Activated naive CD4-positive, alpha-beta T cell treated with anti-CD3 and anti-CD28 coated beads for 36 hours (primary cell): ENCODE measurements around the gene ABCC9. TPM values are rescaled to one million over a fixed set of nuclear protein-coding genes. Genes with fewer than 3 reads are reported as not detected.
"Not testable (repeated sequence)": the region's sequence is repeated elsewhere in the genome, so short reads cannot be mapped to it uniquely, and the experiment has no call there.

ENCODE experiments used
- CTCF ChIA-PET: fragments of 350-600 bp; sonication (Branson Sonifier 250); formaldehyde crosslinking; loops from one replicate; lab custom pipeline; 2021; ENCODE audit warnings: antibody characterized with exemption; lab: Charles Lee
- DNase-seq: peaks from one replicate; pipeline ENCODE4 v3.0.0-alpha.2; 2020
- H3K27ac Mint-ChIP-seq: one replicate; pipeline ENCODE4 v1.8.0; 2021; ENCODE audit warnings: mild to moderate bottlenecking, mixed read lengths
- H3K27me3 Mint-ChIP-seq: one replicate; pipeline ENCODE4 v1.8.0; 2021; ENCODE audit warnings: low read depth, mixed read lengths
- H3K36me3 Mint-ChIP-seq: one replicate; pipeline ENCODE4 v1.8.0; 2021; ENCODE audit warnings: low read depth, mixed read lengths
- H3K4me1 Mint-ChIP-seq: one replicate; pipeline ENCODE4 v1.8.0; 2021; ENCODE audit warnings: low read depth, mixed read lengths
- H3K4me3 Mint-ChIP-seq: one replicate; pipeline ENCODE4 v1.8.0; 2021; ENCODE audit warnings: mild to moderate bottlenecking, moderate library complexity, mixed read lengths
- H3K9me3 Mint-ChIP-seq: one replicate; pipeline ENCODE4 v1.8.0; 2021; ENCODE audit warnings: mixed read lengths
- intact Hi-C: fragments of 100-400 bp; cut with micrococcal nuclease; formaldehyde crosslinking; loops from one replicate; pipeline ENCODE4 v1.15.1; 2023
- total RNA-seq, 2 experiments: library from RNA; stranded (reverse); gene quantifications; one replicate each; pipeline ENCODE4 v1.2.3, GENCODE V29; 2021

Gene ABCC9
- total RNA-seq, 2 experiments from 2014 or later: not detected

GRCh38 chr12:21925296-21925913 lies 15.8 kb downstream of the ABCC9 start:
- Mint-ChIP-seq H3K9me3 (no peaks in the 10 kb centered on the region), H3K27ac (no peak overlapping the region), H3K4me1 (no peaks in the 10 kb centered on the region), H3K4me3 (no peak overlapping the region), H3K27me3 (peaks cover 20% of the 10 kb centered on the region), H3K36me3 (no peaks in the 10 kb centered on the region)
- CTCF ChIA-PET: no interaction called here
- intact Hi-C loops: no loop called here
- DNase-seq: no peak

- H3K4me1 Mint-ChIP-seq: no peaks in the 10 kb centered on the region
- intact Hi-C loops: no loop called here
- CTCF ChIA-PET: interaction anchor here (0.7 kb wide), 1 partner anchor 55 kb away, joined by 3 read pairs; no protein-coding TSS in a partner anchor
- no peak overlapping the region for H3K27ac Mint-ChIP-seq
- H3K36me3 Mint-ChIP-seq: no peaks in the 10 kb centered on the region
- H3K27me3 Mint-ChIP-seq: peaks cover 25% of the 10 kb centered on the region
- no peak for DNase-seq
- no peak overlapping the region for H3K4me3 Mint-ChIP-seq
- no peaks in the 10 kb centered on the region for H3K9me3 Mint-ChIP-seq
Measured at GRCh38 chr12:21921436-21921835, 19.8 kb downstream of the ABCC9 start.

- peaks cover 24% of the 10 kb centered on the region for H3K27me3 Mint-ChIP-seq
- no peaks in the 10 kb centered on the region for H3K9me3 Mint-ChIP-seq
- no peak overlapping the region for H3K4me3 Mint-ChIP-seq
- CTCF ChIA-PET: no interaction called here
- peaks cover 2% of the 10 kb centered on the region for H3K4me1 Mint-ChIP-seq
- H3K36me3 Mint-ChIP-seq: no peaks in the 10 kb centered on the region
- no peak for DNase-seq
- no peak overlapping the region for H3K27ac Mint-ChIP-seq
- intact Hi-C loops: no loop called here
Measured at GRCh38 chr12:21918456-21918855, 22.8 kb downstream of the ABCC9 start.

- CTCF ChIA-PET: interaction anchor here (1.2 kb wide), 1 partner anchor 204 kb away, joined by 4 read pairs; no protein-coding TSS in a partner anchor
- H3K27ac Mint-ChIP-seq: no peak overlapping the region
- peaks cover 2% of the 10 kb centered on the region for H3K4me1 Mint-ChIP-seq
- H3K4me3 Mint-ChIP-seq: no peak overlapping the region
- intact Hi-C loops: no loop called here
- no peaks in the 10 kb centered on the region for H3K9me3 Mint-ChIP-seq
- no peak for DNase-seq
- H3K36me3 Mint-ChIP-seq: no peaks in the 10 kb centered on the region
- H3K27me3 Mint-ChIP-seq: peaks cover 10% of the 10 kb centered on the region
Measured at GRCh38 chr12:21913823-21914222, 27.4 kb downstream of the ABCC9 start.

GRCh38 chr12:21912318-21912717 lies 28.9 kb downstream of the ABCC9 start:
- Mint-ChIP-seq H3K4me1 (peaks cover 2% of the 10 kb centered on the region), H3K36me3 (no peaks in the 10 kb centered on the region), H3K27me3 (peaks cover 2% of the 10 kb centered on the region), H3K27ac (no peak overlapping the region), H3K9me3 (no peaks in the 10 kb centered on the region), H3K4me3 (no peak overlapping the region)
- DNase-seq: no peak
- intact Hi-C loops: no loop called here
- CTCF ChIA-PET: no interaction called here

GRCh38 chr12:21911832-21912231 lies 29.4 kb downstream of the ABCC9 start:
- intact Hi-C loops: no loop called here
- Mint-ChIP-seq H3K4me1 (peaks cover 2% of the 10 kb centered on the region), H3K27me3 (peaks cover 2% of the 10 kb centered on the region), H3K9me3 (no peaks in the 10 kb centered on the region), H3K27ac (no peak overlapping the region), H3K4me3 (no peak overlapping the region), H3K36me3 (no peaks in the 10 kb centered on the region)
- no peak for DNase-seq
- CTCF ChIA-PET: no interaction called here

- H3K4me1 Mint-ChIP-seq: peaks cover 2% of the 10 kb centered on the region
- H3K9me3 Mint-ChIP-seq: no peaks in the 10 kb centered on the region
- no peaks in the 10 kb centered on the region for H3K27me3 Mint-ChIP-seq
- H3K4me3 Mint-ChIP-seq: no peak overlapping the region
- H3K27ac Mint-ChIP-seq: no peak overlapping the region
- CTCF ChIA-PET: no interaction called here
- intact Hi-C loops: no loop called here
- H3K36me3 Mint-ChIP-seq: no peaks in the 10 kb centered on the region
- DNase-seq: no peak
Measured at GRCh38 chr12:21910657-21911056, 30.6 kb downstream of the ABCC9 start.

- CTCF ChIA-PET: no interaction called here
- Mint-ChIP-seq H3K4me1 (no peaks in the 10 kb centered on the region), H3K27ac (no peak overlapping the region), H3K27me3 (peaks cover 3% of the 10 kb centered on the region), H3K4me3 (no peak overlapping the region), H3K9me3 (peaks cover 3% of the 10 kb centered on the region), H3K36me3 (no peaks in the 10 kb centered on the region)
- intact Hi-C loops: no loop called here
- no peak for DNase-seq
Measured at GRCh38 chr12:21907948-21908837, 33.0 kb downstream of the ABCC9 start.

- intact Hi-C loops: no loop called here
- Mint-ChIP-seq H3K4me1 (no peaks in the 10 kb centered on the region), H3K9me3 (peaks cover 4% of the 10 kb centered on the region), H3K27ac (no peak overlapping the region), H3K4me3 (no peak overlapping the region), H3K27me3 (peaks cover 5% of the 10 kb centered on the region), H3K36me3 (no peaks in the 10 kb centered on the region)
- no peak for DNase-seq
- CTCF ChIA-PET: no interaction called here
Measured at GRCh38 chr12:21906919-21907493, 34.2 kb downstream of the ABCC9 start.

- DNase-seq, H3K36me3 Mint-ChIP-seq, H3K4me1 Mint-ChIP-seq, H3K9me3 Mint-ChIP-seq, H3K4me3 Mint-ChIP-seq, intact Hi-C loops, H3K27ac Mint-ChIP-seq: not testable (repeated sequence)
- CTCF ChIA-PET: interaction anchor here (0.9 kb wide), 1 partner anchor 119 kb away, joined by 3 read pairs; no protein-coding TSS in a partner anchor
- peaks cover 28% of the 10 kb centered on the region for H3K27me3 Mint-ChIP-seq
Measured at GRCh38 chr12:21899532-21899931, 41.7 kb downstream of the ABCC9 start.

- H3K9me3 Mint-ChIP-seq: peaks cover 2% of the 10 kb centered on the region
- no peak overlapping the region for H3K27ac Mint-ChIP-seq
- CTCF ChIA-PET: no interaction called here
- intact Hi-C loops: no loop called here
- H3K36me3 Mint-ChIP-seq: no peaks in the 10 kb centered on the region
- peaks cover 19% of the 10 kb centered on the region for H3K27me3 Mint-ChIP-seq
- H3K4me1 Mint-ChIP-seq: no peaks in the 10 kb centered on the region
- no peak for DNase-seq
- no peak overlapping the region for H3K4me3 Mint-ChIP-seq
Measured at GRCh38 chr12:21895651-21896050, 45.6 kb downstream of the ABCC9 start.

- intact Hi-C loops: no loop called here
- CTCF ChIA-PET: no interaction called here
- H3K9me3 Mint-ChIP-seq: peaks cover 3% of the 10 kb centered on the region
- no peak overlapping the region for H3K4me3 Mint-ChIP-seq
- H3K36me3 Mint-ChIP-seq: no peaks in the 10 kb centered on the region
- no peak for DNase-seq
- peaks cover 14% of the 10 kb centered on the region for H3K27me3 Mint-ChIP-seq
- H3K4me1 Mint-ChIP-seq: no peaks in the 10 kb centered on the region
- H3K27ac Mint-ChIP-seq: no peak overlapping the region
Measured at GRCh38 chr12:21894792-21895595, 46.2 kb downstream of the ABCC9 start.
